ENCODE results near the gene UBE2Q1. TPM values are rescaled to one million over a fixed set of nuclear protein-coding genes. Genes with fewer than 3 reads are reported as not detected.
A peak's percentile ranks its signal among the peaks of the same experiment; 100 is the strongest.

The UBE2Q1 gene
- polyA plus RNA-seq, 1 donor (not counting 4 experiments of a cell fraction or from before 2014, with no cell fraction given) = 17.6 TPM

GRCh38 chr1:154546264-154547063 lies 12.0 kb downstream of the UBE2Q1 start:
- H3K4me2 ChIP-seq (ENCODE audit: control insufficient read depth, extremely low read depth, insufficient read depth, low read depth, low read length) = peak overlapping the region; percentile 2
- peaks cover 8% of the 10 kb centered on the region for H3K27me3 ChIP-seq (ENCODE audit: control insufficient read depth, extremely low read depth, insufficient read depth, low read length)
- no peak overlapping the region for H3K27ac ChIP-seq (ENCODE audit: control insufficient read depth, insufficient read depth, low read length)
- no peaks in the 10 kb centered on the region for H4K20me1 ChIP-seq (ENCODE audit: control insufficient read depth, extremely low read depth, insufficient read depth, low read length)
- H3K9me3 ChIP-seq (ENCODE audit: control insufficient read depth, low read depth, low read length) = no peaks in the 10 kb centered on the region
- H3K79me2 ChIP-seq (ENCODE audit: control insufficient read depth, insufficient read depth, low read length) = no peaks in the 10 kb centered on the region
- H2AFZ ChIP-seq (ENCODE audit: control insufficient read depth, low read length) = peak overlapping the region; percentile 48
- no peak overlapping the region for H3K9ac ChIP-seq (ENCODE audit: control insufficient read depth, extremely low read depth, insufficient read depth, low read length)
- H3K36me3 ChIP-seq (ENCODE audit: control insufficient read depth in 2 of 2, extremely low read depth in 1 of 2, insufficient read depth in 2 of 2, low read length in 2 of 2) = peaks cover 20 to 29% of the 10 kb centered on the region in 2 experiments
- DNase-seq (ENCODE audit: low read depth, low spot score) (no peak), FAIRE-seq (no peak)
- peaks cover 13% of the 10 kb centered on the region for H3K4me1 ChIP-seq (ENCODE audit: control insufficient read depth, extremely low read depth, insufficient read depth, low read length)
- dilution Hi-C loops (cut with MboI; ENCODE audit: extremely low pct_ligation_motif_present, low sequenced_read_pairs) = no loop called here
- H3K9me1 ChIP-seq (ENCODE audit: control insufficient read depth, extremely low read depth, insufficient read depth, low read length) = peaks cover 2% of the 10 kb centered on the region
- H3K4me3 ChIP-seq (ENCODE audit: control insufficient read depth in 2 of 3, extremely low read depth in 1 of 3, insufficient read depth in 2 of 3, low read depth in 1 of 3, low read length in 3 of 3) = no peak overlapping the region
- TF ChIP-seq CTCF (optimal IDR thresholded peaks at IDR 0.05 in 1 of 3, IDR thresholded peaks at IDR 0.05 in 1 of 3, conservative IDR thresholded peaks at IDR 0.05 in 1 of 3; ENCODE audit: extremely low read depth in 1 of 3, insufficient read depth in 2 of 3, low read length in 3 of 3) = peak; percentile 76 to 87 (median 79)
- no peak for TF ChIP-seq EZH2 (IDR thresholded peaks at IDR 0.05; ENCODE audit: low read length)

- Histone ChIP-seq H3K4me1 (ENCODE audit: control insufficient read depth, extremely low read depth, insufficient read depth, low read length) (no peaks in the 10 kb centered on the region), H3K27me3 (ENCODE audit: control insufficient read depth, extremely low read depth, insufficient read depth, low read length) (peaks cover 27% of the 10 kb centered on the region), H3K27ac (ENCODE audit: control insufficient read depth, insufficient read depth, low read length) (no peak overlapping the region), H3K9me3 (ENCODE audit: control insufficient read depth, low read depth, low read length) (no peaks in the 10 kb centered on the region), H3K79me2 (ENCODE audit: control insufficient read depth, insufficient read depth, low read length) (no peaks in the 10 kb centered on the region), H3K36me3 (ENCODE audit: control insufficient read depth in 2 of 2, extremely low read depth in 1 of 2, insufficient read depth in 2 of 2, low read length in 2 of 2) (no peaks in the 10 kb centered on the region), H3K4me2 (ENCODE audit: control insufficient read depth, extremely low read depth, insufficient read depth, low read depth, low read length) (no peak overlapping the region), H3K4me3 (ENCODE audit: control insufficient read depth in 2 of 3, extremely low read depth in 1 of 3, insufficient read depth in 2 of 3, low read depth in 1 of 3, low read length in 3 of 3) (no peak overlapping the region), H3K9me1 (ENCODE audit: control insufficient read depth, extremely low read depth, insufficient read depth, low read length) (no peaks in the 10 kb centered on the region), H2AFZ (ENCODE audit: control insufficient read depth, low read length) (no peak overlapping the region), H4K20me1 (ENCODE audit: control insufficient read depth, extremely low read depth, insufficient read depth, low read length) (no peaks in the 10 kb centered on the region), H3K9ac (ENCODE audit: control insufficient read depth, extremely low read depth, insufficient read depth, low read length) (no peak overlapping the region)
- dilution Hi-C loops (cut with MboI; ENCODE audit: extremely low pct_ligation_motif_present, low sequenced_read_pairs) = no loop called here
- FAIRE-seq = no peak
- DNase-seq (ENCODE audit: low read depth, low spot score) = no peak
- TF ChIP-seq EZH2 (IDR thresholded peaks at IDR 0.05; ENCODE audit: low read length) = no peak
- no peak for TF ChIP-seq CTCF (optimal IDR thresholded peaks at IDR 0.05 in 1 of 3, IDR thresholded peaks at IDR 0.05 in 1 of 3, conservative IDR thresholded peaks at IDR 0.05 in 1 of 3; ENCODE audit: extremely low read depth in 1 of 3, insufficient read depth in 2 of 3, low read length in 3 of 3)
These were observed 17.2 kb downstream of the UBE2Q1 start for GRCh38 chr1:154541231-154541630.

All from keratinocyte (primary cell).